DND-41 (cell line): ENCODE results near the gene LEPR.

Experiments
- ATAC-seq: fragments of 200-7000 bp; cut with Tn5 transposase; 3 replicates; pipeline ENCODE4 v1.9.1; 2021; ENCODE audit warnings: low read depth; ENCODE audit not compliant: insufficient read depth
- DNase-seq: peaks from one replicate; pipeline ENCODE4 v3.0.0-alpha.2; 2020
- H2AFZ ChIP-seq: 2 replicates; pipeline ENCODE4 v1.6.0; 2012; ENCODE audit warnings: low read depth, low read length
- H3K27ac ChIP-seq: 2 replicates; pipeline ENCODE4 v1.5.1; 2012; ENCODE audit warnings: low read length, inconsistent platforms
- H3K27me3 ChIP-seq: fragments of 200-600 bp; sonication (generic); 2 replicates; pipeline ENCODE4 v1.6.0; 2012; ENCODE audit warnings: low read length, mild to moderate bottlenecking, inconsistent platforms; ENCODE audit not compliant: insufficient read depth, poor library complexity
- H3K36me3 ChIP-seq: 2 replicates; pipeline ENCODE4 v1.5.1; 2012; ENCODE audit warnings: low read length, inconsistent platforms; ENCODE audit not compliant: insufficient read depth
- H3K4me1 ChIP-seq: 2 replicates; pipeline ENCODE4 v1.5.1; 2012; ENCODE audit warnings: mild to moderate bottlenecking, low read length; ENCODE audit not compliant: insufficient read depth
- H3K4me2 ChIP-seq: 2 replicates; pipeline ENCODE4 v1.6.0; 2012; ENCODE audit warnings: mild to moderate bottlenecking, moderate library complexity, low read length, inconsistent platforms; ENCODE audit not compliant: insufficient read depth
- H3K4me3 ChIP-seq, 2 experiments: fragments of 200-600 bp in 1 of 2; shearing (Covaris generic) in 1 of 2; 2 replicates each; pipeline ENCODE4 v1.5.1; 2012 to 2016; ENCODE audit warnings: inconsistent platforms in 2 of 2, low read length in 2 of 2, mild to moderate bottlenecking in 2 of 2, low read depth in 1 of 2, moderate library complexity in 1 of 2
- H3K79me2 ChIP-seq: 2 replicates; pipeline ENCODE4 v1.6.0; 2012; ENCODE audit warnings: low read length, inconsistent platforms; ENCODE audit not compliant: insufficient read depth
- H3K9ac ChIP-seq: 2 replicates; pipeline ENCODE4 v1.6.0; 2012; ENCODE audit warnings: low read depth, mild to moderate bottlenecking, inconsistent platforms, low read length, moderate library complexity
- H3K9me3 ChIP-seq: 2 replicates; pipeline ENCODE4 v1.5.1; 2012; ENCODE audit warnings: low read length, moderate library complexity, mild to moderate bottlenecking, inconsistent platforms; ENCODE audit not compliant: insufficient read depth, severe bottlenecking
- H4K20me1 ChIP-seq: 2 replicates; pipeline ENCODE4 v1.6.0; 2012; ENCODE audit warnings: low read length; ENCODE audit not compliant: insufficient read depth
- EZH2 ChIP-seq: IDR thresholded peaks from 3 replicates; pipeline ENCODE4 v1.6.1; 2012; ENCODE audit warnings: borderline replicate concordance, low read depth, mild to moderate bottlenecking, moderate library complexity, low read length, inconsistent platforms; ENCODE audit not compliant: severe bottlenecking
- TF ChIP-seq, protein P1 (sequence below): IDR thresholded peaks from 2 replicates; pipeline ENCODE4 v1.5.1; 2012; ENCODE audit warnings: borderline replicate concordance, low read length, moderate library complexity, mild to moderate bottlenecking; ENCODE audit not compliant: poor library complexity, severe bottlenecking; ENCODE audit errors: extremely low read depth

Gene LEPR

DNA sequence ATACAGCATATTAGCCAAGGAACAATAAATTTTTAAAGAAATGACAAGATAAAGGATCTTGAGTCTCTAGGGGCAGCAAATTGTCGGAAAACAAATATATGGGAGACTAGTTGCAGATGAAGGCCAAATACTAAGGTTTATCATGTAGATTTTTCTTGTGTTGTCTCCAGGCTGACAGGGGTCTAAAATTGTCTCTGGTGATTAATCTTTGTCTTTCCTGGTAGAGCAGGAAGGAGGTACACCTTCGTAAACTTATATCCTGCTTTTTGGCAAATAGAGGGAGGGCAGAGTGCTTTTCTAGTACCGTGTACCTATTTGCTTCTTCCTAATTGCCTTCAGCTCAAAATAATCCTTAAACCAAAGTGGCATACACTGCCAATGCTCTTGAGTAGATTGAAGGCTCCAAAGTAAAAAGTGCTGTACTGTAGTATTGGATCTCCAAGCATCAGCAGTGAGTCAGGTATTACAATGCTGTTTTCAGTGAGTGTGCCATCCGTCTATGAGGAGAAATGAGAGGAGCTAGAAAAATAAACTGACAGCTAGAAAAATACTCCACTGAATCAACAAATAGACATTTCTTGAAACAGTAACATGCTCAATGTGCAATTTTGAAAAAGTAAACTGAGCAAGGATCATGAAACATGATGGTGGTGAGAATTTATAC is 1.8 kb upstream of the LEPR start:
- H3K9ac ChIP-seq, result no peak overlapping the region
- no peak for DNase-seq
- H2AFZ ChIP-seq, result peak overlapping the region; percentile 97; the same call in 1 of the 2 replicates

GRCh38 chr1:65419681-65420589 is 533 bp upstream of the LEPR start:
- Histone ChIP-seq H3K27ac (peak overlapping the region; percentile 66), H3K9ac (peak overlapping the region; percentile 73), H4K20me1 (no peaks in the 10 kb centered on the region), H3K27me3 (no peaks in the 10 kb centered on the region), H3K4me2 (peak overlapping the region; percentile 95), H3K79me2 (peaks cover 21% of the 10 kb centered on the region), H3K9me3 (no peaks in the 10 kb centered on the region), H3K4me1 (peaks cover 29% of the 10 kb centered on the region), H2AFZ (peak overlapping the region; percentile 97), H3K4me3 (peak overlapping the region; percentile 81 to 83), H3K36me3 (peaks cover 2% of the 10 kb centered on the region; the same call in 1 of the 2 replicates)
- no peak for TF ChIP-seq EZH2
- TF ChIP-seq, protein P1, sequence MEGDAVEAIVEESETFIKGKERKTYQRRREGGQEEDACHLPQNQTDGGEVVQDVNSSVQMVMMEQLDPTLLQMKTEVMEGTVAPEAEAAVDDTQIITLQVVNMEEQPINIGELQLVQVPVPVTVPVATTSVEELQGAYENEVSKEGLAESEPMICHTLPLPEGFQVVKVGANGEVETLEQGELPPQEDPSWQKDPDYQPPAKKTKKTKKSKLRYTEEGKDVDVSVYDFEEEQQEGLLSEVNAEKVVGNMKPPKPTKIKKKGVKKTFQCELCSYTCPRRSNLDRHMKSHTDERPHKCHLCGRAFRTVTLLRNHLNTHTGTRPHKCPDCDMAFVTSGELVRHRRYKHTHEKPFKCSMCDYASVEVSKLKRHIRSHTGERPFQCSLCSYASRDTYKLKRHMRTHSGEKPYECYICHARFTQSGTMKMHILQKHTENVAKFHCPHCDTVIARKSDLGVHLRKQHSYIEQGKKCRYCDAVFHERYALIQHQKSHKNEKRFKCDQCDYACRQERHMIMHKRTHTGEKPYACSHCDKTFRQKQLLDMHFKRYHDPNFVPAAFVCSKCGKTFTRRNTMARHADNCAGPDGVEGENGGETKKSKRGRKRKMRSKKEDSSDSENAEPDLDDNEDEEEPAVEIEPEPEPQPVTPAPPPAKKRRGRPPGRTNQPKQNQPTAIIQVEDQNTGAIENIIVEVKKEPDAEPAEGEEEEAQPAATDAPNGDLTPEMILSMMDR, result no peak
- DNase-seq (peak; percentile 98), ATAC-seq (peak; percentile 90)

More for the DNA sequence above, 1.8 kb upstream of the LEPR start:
- Histone ChIP-seq H3K4me1 (peaks cover 29% of the 10 kb centered on the region), H3K4me3 (no peak overlapping the region), H3K27ac (no peak overlapping the region), H3K36me3 (no peaks in the 10 kb centered on the region; the same call in 1 of the 2 replicates), H3K9me3 (no peaks in the 10 kb centered on the region), H3K27me3 (no peaks in the 10 kb centered on the region), H3K79me2 (peaks cover 21% of the 10 kb centered on the region), H3K4me2 (no peak overlapping the region), H4K20me1 (no peaks in the 10 kb centered on the region)
- no peak for ATAC-seq
- no peak for TF ChIP-seq EZH2
- TF ChIP-seq, protein P1, result no peak

DNA sequence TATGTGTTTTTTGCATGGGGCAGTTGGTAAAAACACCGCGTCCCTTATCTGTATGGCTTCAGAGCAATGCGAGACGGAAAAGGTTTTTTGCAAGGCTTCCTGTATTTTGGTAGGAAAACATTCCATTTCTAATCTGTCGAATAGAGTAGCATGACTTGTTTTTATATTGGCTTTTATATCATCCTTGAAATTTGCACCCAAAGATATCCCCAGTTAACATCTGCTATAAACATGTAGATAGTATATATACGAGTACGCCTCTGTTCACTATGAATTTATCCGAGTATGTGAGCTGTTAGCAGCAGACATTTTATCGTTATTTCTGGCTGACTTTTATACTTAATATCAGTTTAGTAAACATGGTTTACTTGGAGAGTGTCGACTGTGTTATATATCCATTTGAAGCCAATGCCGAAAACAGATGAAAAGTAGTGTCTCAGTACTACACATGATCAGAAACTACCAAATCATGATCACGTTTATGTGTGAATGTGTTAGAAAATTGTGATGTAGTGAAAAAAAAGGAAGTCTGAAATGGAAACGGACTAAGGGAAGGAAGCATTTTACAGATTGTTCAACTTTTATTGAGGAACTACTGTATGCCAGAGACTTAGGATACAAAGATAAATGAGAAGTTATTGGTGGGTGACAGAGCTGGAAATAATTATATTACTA is 1.0 kb downstream of the LEPR start:
- Histone ChIP-seq H3K36me3 (peaks cover 17% of the 10 kb centered on the region), H3K9me3 (no peaks in the 10 kb centered on the region), H3K27me3 (no peaks in the 10 kb centered on the region), H3K4me2 (peak overlapping the region; percentile 60), H3K4me1 (peaks cover 29% of the 10 kb centered on the region), H3K27ac (peak overlapping the region; percentile 81), H4K20me1 (no peaks in the 10 kb centered on the region), H2AFZ (peak overlapping the region; percentile 84), H3K9ac (peak overlapping the region; percentile 73), H3K4me3 (peak overlapping the region; percentile 70 to 81), H3K79me2 (peaks cover 21% of the 10 kb centered on the region)
- no peak for TF ChIP-seq EZH2
- TF ChIP-seq, protein P1, result no peak
- DNase-seq (no peak), ATAC-seq (no peak)
